Erythroblast (primary cell): ENCODE measurements around the gene ERH.

ENCODE experiments used
- GATA1 ChIP-seq: IDR thresholded peaks from 2 replicates; pipeline ENCODE4 v1.6.1; 2011; ENCODE audit warnings: low read depth, mild to moderate bottlenecking, control low read depth, low read length, moderate library complexity
- POLR2A ChIP-seq: IDR thresholded peaks from 2 replicates; pipeline ENCODE4 v1.6.1; 2011; ENCODE audit warnings: mild to moderate bottlenecking, low read length

DNA sequence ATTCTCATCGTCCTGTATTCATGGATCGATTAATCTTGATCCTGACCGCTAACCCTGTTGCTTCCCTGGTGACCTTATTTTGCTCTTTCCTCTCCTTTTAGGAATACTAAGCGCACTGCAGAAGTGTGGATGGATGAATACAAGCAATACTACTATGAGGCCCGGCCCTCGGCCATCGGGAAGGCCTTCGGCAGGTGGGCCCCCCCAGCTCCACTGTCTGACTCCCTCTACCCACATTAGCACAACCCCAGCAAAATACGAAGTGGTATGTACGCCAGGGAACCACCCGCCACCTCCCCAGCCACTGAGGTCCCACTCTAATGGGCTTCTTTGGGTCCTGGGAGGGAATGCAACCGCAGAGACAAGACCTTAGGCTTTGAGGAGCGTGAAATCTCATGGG is 58.7 kb downstream of the ERH start:
- TF ChIP-seq POLR2A (no peak), GATA1 (no peak)
